Activated CD4-positive, alpha-beta T cell treated with anti-CD3 and anti-CD28 coated beads for 48 hours (primary cell): ENCODE data around the gene KPNA2.
A peak's percentile ranks its signal among the peaks of the same experiment; 100 is the strongest.
"Not testable (repeated sequence)": the region's sequence is repeated elsewhere in the genome, so short reads cannot be mapped to it uniquely, and the experiment has no call there.

Source experiments
- DNase-seq: peaks from one replicate; pipeline ENCODE4 v3.0.0-alpha.2; 2020

KPNA2 gene

DNA sequence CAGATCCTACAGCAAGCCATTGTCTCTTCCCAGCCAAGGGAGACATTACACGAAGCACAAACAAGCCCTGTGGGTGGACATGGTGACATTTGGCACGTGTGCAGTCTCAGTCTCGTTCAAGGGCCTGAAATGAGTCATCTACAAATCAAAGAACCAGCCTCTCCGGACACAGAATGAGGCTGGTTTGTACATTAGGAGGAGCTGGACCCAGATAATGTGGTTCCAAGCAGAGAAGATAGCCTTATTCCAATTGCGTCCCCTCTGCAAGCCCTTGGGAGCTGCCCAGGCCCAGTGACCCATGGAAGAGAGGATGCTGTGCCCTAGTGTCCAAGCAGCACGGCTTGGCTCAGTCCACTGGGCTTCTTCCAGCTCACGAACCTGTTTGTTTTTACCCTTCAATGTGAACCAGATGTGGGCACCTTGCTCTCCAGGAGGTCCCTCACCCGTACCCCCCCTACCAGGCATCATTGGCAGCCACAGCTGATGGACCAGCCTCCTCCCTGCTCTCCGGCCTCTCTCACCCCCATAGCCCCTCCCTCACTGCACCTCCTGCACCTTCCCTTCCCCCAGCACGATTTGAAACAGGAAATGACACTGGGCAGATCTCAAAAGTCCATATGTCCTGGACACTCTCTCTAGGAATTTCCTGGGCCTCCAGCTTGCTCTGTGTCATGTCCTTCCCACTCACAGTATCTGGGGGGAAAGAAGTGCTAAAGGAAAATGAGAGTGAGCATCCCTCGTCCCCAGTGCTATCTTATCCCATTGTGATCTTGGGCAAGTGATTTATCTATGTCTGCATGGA lies 26.2 kb downstream of the KPNA2 start:
- no peak for DNase-seq

DNA sequence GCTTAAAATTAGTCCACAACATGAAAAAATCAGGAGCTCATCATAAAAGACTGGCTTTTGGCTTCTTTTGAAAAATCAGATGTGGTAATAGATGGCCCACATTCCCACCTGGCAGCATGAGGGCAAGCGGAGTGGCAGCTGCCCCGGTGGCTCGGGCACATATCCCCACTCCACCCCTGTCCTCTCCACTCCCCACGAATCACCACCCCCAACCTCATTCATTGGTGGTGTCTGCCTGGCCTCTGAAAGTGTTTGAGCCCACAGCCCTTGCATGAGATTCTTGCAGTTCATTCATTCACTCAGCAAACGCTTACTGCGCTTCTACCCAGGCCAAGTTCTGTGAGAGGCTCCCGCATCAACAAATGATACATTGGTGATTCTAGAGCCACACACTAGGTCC lies 29.8 kb downstream of the KPNA2 start:
- DNase-seq: not testable (repeated sequence)

DNA sequence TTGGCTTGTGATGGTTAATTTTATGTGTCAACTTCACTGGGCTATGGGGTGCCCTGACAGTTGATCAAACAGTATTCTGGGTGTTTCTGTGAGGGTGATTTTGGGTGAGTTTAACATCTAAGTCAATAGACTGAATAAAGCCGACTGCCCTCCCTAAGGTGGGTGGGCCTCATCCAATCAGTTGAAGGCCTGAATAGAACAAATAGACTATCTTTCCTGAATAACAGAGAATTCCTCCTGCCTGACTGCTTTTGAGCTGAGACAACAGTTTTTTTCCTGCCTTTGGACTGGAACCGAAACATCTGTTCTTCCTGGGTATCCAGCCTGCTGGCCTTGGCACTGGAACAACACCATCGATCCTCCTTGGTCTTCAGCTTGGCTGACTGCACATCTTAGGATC lies 33.0 kb downstream of the KPNA2 start:
- not testable (repeated sequence) for DNase-seq

DNA sequence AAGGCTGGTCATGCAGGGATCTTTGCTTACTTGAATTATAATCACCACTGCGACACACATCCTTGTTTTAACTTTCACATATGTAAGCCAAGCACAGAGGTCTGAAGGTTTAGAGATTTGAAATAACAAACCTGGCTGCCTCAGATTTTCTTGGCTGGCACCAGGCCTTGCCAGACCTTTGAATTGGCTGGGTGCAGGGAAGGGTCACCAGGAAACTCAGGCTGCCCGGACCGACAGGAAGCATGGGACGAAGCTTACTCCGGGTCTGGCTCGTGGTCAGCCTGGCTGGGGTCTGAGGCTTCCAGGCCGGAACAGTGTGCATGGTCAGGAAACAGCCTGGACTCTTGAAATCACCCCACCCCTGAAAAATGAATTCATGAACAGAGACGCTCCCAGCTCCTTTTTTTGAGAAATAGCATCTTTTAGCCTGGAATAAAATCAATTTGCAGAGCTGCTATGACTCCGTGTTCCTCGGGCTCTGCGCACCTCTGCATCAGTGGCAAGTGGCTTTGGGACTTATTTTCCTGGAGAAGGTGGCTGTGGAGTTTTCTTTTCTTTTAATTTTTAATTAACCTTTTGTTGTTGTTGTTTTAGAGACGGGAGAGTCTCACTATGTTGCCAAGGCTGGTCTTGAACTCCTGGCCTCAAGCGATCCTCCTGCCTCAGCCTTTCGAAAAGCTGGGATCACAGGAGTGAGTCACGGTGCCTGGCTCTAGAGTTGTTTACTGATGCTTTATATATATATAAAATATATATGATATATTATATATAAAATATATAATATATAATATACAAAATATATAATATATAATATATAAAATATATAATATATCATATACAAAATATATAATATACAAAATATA lies 35.3 kb downstream of the KPNA2 start:
- DNase-seq: not testable (repeated sequence)

DNA sequence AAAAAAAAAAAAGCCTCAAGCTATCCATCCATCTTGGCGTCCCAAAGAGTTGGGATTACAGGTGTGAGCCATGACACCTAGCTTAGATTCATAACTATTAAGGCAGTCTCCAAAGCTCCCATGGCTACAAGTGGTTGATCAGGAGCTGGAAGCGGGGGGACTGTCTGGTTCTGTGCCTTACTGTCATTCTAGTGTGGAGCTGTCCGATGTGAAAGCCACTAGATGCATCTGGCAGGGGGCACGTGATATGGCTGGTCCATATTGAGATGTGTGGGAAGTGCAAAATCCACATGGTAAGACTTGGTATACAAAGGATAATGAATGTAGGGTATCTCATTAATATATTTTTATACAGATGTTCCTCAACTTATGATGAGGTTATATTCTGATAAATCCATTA lies 38.7 kb downstream of the KPNA2 start:
- DNase-seq: no peak

DNA sequence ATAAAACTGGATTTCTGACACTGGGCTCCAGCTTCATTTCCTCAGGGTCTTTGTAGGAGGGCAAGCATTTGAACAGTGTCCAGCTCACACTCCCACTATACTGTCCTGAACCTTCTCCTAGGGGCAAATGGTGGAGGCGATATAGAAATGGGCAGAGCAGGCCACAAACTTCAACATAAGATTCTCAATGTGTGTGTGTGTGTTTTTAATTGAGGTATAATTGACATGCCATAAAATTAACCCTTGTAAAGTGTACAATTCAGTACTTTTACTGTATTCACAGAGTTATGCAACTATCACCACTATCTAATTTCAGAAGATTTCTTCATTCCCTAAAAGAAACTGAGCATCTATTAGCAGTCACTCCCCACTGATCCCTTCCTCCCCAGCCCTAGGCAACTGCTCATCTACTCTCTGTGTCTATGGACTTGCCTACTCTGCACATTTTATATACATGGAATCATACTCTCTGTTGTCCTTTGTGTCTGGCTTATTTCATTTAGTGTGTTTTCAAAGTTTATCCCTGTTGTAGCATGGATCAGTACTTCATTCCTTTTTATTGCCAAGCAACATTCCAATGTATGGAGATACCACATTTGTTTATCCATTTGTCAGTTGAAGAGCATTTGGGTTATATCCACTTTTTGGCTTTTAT lies 40.5 kb downstream of the KPNA2 start:
- DNase-seq: not testable (repeated sequence)

DNA sequence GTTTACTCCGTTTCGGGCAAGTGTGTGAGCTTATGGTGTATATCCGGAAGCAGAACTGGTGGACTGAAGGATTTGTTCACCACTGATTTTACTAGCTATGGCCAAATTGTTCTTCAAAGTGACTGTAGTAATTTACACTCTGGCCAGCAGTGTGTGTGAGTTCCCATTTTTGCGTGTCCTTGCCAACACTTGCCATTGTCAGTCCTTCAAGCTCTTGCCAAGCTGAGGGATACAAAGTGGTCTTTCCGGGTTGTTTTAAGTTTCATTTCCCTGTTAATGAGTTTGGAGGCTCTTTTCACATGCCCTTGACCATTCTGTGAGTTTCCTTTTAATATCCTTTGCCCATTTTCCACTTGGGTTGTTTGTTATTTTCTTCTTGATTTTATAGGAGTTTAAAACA lies 42.0 kb downstream of the KPNA2 start:
- DNase-seq: not testable (repeated sequence)

DNA sequence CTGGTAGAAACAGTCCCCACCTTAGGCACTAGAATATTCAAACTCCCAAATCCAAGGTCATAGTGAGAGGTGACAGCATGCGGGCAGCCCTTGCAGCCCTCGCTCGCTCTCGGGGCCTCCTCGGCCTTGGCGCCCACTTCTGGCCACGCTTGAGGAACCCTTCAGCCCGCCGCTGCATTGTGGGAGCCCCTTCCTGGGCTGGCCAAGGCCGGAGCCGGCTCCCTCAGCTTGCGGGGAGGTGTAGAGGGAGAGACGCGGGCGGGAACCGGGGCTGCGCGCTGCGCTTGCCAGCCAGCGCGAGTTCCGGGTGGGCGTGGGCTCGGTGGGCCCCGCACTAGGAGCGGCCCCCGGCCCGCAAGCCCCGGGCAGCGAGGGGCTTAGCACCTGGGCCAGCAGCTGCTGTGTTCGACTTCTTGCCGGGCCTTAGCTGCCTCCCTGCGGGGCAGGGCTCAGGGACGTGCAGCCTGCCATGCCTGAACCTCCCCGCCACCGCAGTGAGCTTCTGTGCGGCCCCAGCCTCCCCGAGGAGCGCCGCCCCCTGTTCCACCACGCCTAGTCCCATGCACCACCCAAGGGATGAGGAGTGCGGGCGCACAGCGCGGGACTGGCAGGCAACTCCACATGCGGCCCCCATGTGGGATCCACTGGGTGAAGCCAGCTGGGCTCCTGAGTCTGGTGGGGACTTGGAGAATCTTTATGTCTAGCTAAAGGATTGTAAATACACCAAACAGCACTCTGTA lies 45.0 kb downstream of the KPNA2 start:
- DNase-seq: no peak

DNA sequence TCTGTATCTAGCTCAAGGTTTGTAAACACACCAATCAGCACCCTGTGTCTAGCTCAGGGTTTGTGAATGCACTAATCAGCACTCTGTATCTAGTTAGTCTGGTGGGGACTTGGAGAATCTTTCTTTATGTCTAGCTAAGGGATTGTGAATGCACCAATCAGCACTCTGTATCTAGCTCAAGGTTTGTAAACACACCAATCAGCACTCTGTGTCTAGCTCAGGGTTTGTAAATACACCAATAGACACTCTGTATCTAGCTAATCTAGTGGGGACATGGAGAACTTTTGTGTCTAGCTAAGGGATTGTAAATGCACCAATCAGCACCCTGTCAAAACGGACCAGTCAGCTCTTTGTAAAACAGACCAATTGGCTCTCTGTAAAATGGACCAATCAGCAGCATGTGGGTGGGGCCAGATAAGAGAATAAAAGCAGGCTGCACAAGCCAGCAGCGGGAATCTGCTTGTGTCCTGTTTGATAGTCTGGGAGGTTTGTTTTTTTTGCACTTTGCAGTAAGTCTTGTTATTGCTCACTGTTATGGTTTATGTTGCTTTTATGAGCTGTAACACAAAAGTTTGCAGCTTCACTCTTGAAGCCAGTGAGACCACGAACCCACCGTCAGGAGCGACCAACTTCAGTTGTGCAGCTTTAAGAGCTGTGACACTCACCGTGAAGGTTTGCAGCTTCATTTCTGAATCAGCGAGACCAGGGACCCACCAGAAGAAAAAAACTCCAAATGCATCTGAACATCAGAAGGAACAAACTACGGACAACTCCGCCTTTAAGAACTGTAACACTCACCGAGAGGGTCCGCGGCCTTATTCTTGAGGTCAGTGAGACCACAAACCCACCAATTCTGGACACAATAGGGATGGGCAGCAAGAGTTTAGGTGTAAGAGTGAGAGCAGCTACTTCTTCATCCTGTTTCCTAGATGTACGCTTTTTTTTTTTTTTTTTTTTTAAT lies 46.0 kb downstream of the KPNA2 start:
- DNase-seq: not testable (repeated sequence)

DNA sequence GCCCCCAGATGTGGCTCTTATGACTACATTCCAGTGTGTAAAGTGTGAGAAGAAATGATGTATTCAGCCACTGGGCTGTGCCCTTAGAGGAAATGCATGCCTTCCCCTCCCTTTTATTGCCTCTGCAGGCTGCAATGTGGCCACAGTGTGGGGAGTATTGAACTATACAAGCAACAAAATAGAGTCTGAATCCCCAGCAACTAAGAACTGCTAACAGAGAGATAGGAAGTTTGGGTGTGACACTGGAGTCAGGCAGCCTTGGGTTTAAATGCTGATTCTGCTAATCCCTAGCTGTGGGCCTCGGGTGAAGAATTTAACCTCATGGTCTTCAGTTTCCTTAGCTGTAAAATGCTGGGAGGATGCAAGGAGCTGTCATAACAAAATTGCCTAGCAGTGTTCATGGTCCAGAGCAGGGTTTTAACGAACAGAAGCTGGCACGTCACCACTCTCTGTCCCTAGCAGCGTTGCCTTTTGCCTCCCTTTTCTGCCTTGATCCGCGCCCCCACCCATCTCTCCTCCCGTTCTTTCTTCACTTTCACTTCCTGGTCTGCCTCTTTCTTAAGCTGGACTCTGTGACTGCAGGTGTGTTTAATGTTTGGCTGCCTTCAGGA lies 50.3 kb downstream of the KPNA2 start:
- DNase-seq: no peak

DNA sequence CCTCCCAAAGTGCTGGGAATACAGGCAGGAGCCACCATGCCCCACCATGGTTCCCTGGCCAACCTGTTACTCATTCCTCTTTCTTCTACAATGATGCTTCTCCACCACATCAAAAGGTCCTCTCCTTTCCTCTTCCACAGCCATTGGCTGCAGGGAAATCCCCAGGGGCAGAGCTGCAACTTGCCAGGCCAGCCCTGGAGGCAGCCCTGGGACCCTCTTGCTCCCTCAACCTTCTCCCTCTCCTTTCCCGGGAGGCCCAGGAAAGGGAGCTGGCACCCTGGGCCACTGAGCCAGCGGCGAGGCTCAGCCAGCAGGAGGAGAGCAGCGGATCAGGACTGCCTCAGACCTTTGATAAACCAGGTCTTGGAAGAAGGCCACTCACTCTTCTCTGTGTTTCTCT lies 51.1 kb downstream of the KPNA2 start:
- peak; percentile 41 for DNase-seq

DNA sequence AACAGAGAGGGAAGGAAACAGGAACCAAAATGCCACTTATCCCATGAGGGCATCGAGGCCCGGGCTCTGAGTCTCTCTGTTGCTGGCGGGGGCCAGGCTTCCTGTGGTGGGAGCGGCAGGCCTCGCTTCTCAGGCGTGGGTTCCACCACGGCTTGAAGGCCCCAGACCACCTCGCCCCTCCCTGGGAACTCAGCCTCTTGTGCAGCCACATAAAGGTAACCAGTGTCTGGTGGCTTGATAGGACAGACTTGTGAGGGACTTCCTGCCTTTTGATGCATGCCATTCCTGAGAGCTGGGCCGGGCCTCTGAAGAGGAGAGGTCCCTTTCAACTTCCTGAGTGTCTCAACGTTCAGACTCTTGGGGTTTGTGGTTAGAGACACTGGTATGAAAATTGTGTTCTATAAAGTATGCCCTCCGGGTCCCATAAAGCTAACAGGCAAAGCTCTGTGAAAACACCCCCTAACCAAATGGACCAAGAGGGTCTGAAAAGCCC lies 51.6 kb downstream of the KPNA2 start:
- DNase-seq: peak; percentile 20

DNA sequence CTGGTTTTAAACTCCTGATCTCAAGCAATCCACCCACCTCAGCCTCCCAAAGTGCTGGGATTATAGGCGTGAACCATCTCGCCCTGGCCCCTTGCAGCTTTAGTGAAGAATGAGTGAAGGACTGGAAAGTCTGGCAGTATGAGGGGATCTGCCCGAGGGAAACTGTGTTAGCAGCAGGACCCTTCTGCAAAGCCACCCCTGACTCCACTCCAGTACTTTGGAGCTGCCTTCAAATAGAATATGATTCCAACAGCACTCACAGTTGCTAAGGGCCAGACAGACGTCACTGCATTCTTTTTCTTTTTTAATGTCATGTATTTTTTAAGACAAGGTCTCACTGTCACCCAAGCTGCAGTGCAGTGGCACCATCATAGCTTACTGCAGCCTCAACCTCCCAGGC lies 52.3 kb downstream of the KPNA2 start:
- DNase-seq: no peak

DNA sequence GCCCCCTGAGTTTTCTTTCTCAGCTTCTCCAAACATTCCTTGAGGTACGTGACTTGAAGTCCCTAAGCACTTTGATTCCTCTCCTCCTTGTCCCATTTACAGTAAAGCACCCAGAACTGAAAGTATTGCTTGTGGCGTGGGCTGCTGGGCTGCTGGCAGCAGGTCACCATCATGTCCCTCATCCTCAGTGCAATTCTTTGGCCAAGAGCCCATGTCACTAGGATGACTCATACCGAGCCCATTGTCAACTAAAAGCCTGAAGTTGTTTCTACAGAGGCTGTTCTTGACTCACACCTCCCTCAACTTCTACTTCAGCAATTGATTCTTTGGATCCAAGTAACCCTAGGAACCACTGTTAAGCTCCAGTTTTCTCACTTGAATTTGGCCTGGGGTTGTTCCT lies 54.3 kb downstream of the KPNA2 start:
- DNase-seq: peak; percentile 31

DNA sequence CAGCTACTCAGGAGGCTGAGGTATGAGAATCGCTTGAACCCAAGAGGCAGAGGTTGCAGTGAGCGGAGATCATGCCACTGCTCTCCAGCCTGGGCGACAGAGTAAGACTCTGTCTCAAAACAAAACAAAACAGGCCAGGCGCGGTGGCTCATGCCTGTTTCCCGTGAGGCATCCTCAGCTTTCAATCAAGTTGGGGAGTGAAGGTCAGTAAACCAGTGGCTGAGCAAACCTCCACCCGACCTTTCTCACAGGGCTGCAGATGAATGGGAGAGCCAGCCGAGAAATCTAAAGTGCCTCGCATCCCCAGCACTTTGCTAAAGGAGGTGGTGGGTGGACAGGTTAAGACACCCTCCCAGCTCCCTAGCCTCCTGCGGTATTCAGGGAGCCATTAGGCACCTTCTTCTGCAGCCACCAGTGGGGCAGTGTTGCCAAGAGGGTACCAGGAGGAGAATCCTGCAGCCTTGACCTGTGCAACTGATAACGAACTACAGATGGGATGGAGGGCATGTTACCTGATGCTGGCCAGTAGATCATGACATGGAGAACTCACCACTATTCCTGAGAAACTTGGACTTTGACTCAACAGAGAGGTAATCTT lies 59.0 kb downstream of the KPNA2 start:
- DNase-seq: no peak

DNA sequence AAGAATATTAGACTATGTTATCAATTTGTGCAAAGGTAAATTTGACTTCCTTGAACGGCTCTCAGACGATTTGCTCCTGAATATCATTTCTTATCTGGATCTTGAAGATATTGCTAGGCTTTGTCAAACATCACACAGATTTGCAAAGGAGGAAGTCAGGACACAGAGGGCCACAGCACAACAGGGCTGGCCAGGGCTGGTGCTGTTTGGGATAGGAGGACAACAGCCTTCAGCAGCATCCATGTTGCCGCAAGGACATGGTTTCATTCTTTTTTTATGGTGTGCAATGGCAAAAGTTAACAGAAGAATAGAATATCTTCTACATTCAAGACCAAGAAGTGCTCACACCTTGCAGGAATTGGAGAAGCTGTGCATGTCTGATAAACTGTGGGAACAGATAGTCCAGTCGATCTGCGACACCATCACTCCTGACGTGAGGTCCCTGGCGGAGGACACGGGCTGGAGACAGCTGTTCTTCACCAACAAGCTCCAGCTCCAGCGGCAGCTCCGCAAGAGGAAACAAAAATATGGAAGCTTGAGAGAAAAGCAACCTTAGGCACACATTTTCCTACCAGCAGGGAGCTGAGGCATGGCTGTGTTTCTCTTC lies 59.8 kb downstream of the KPNA2 start:
- DNase-seq: no peak

DNA sequence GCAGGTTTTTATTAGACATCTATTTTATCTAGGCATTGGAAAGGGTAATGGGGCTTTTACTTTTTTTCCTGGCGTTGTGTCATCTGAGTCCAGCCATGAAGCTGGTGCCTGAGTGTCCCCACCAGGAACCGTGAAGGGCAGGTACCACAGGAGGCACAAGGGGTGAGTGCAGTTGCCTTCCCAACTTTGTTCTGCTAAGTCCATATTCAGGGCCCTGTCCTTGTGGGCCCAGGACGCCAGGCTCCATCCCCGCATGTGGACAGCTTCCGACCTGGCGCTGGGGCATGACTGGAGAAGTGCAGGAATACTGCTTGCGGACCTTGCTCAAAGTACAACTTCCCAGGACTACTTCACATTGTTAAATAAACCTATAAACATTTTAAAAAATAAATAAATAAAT lies 60.6 kb downstream of the KPNA2 start:
- no peak for DNase-seq
